ENCODE measurements around the gene CCDC63.

Gene CCDC63

GRCh38 chr12:110872100-110872499 is 25.3 kb downstream of the CCDC63 start:
- no peak for TF ChIP-seq CTCF (conservative IDR thresholded peaks at IDR 0.05; ENCODE audit: low read length)
- DNase-seq (ENCODE audit: low read depth) = no peak

GRCh38 chr12:110874351-110874750 is 27.6 kb downstream of the CCDC63 start:
- TF ChIP-seq CTCF (conservative IDR thresholded peaks at IDR 0.05; ENCODE audit: low read length) = no peak
- no peak overlapping the region for H3K4me3 ChIP-seq (ENCODE audit: low read length)
- no peak for DNase-seq (ENCODE audit: low read depth)

More at GRCh38 chr12:110872100-110872499, 25.3 kb downstream of the CCDC63 start:
- no peak overlapping the region for H3K4me3 ChIP-seq (ENCODE audit: low read length)

GRCh38 chr12:110874781-110875180 is 28.0 kb downstream of the CCDC63 start:
- no peak overlapping the region for H3K4me3 ChIP-seq (ENCODE audit: low read length)
- no peak for DNase-seq (ENCODE audit: low read depth)
- no peak for TF ChIP-seq CTCF (conservative IDR thresholded peaks at IDR 0.05; ENCODE audit: low read length)

GRCh38 chr12:110880651-110881050 is 33.9 kb downstream of the CCDC63 start:
- no peak for DNase-seq (ENCODE audit: low read depth)
- no peak overlapping the region for H3K4me3 ChIP-seq (ENCODE audit: low read length)
- TF ChIP-seq CTCF (conservative IDR thresholded peaks at IDR 0.05; ENCODE audit: low read length) = no peak

GRCh38 chr12:110883251-110883650 is 36.5 kb downstream of the CCDC63 start:
- no peak overlapping the region for H3K4me3 ChIP-seq (ENCODE audit: low read length)
- no peak for DNase-seq (ENCODE audit: low read depth)
- no peak for TF ChIP-seq CTCF (conservative IDR thresholded peaks at IDR 0.05; ENCODE audit: low read length)

- TF ChIP-seq CTCF (conservative IDR thresholded peaks at IDR 0.05; ENCODE audit: low read length) = no peak
- H3K4me3 ChIP-seq (ENCODE audit: low read length) = no peak overlapping the region
- no peak for DNase-seq (ENCODE audit: low read depth)
These were observed 38.5 kb downstream of the CCDC63 start for GRCh38 chr12:110885152-110885840.

GRCh38 chr12:110888256-110888991 is 41.6 kb downstream of the CCDC63 start:
- no peak for TF ChIP-seq CTCF (conservative IDR thresholded peaks at IDR 0.05; ENCODE audit: low read length)
- H3K4me3 ChIP-seq (ENCODE audit: low read length) = no peak overlapping the region; the same call in 1 of the 2 replicates
- no peak for DNase-seq (ENCODE audit: low read depth)
